Activated CD4-positive, CD25-positive, alpha-beta regulatory T cell (primary cell): ENCODE measurements around the gene HNRNPF.
"Not testable (repeated sequence)": the region's sequence is repeated elsewhere in the genome, so short reads cannot be mapped to it uniquely, and the experiment has no call there.

ENCODE experiments used
- DNase-seq, 4 experiments: peaks; one replicate each; lab custom pipeline; 2025; lab: John Stamatoyannopoulos, UW

HNRNPF gene

GRCh38 chr10:43408710-43409384 is at the start of gene HNRNPF:
Gene HNRNPF (minus strand): TSS chr10:43409186. CDS start chr10:43387884, 21,302 bp downstream.
- peak; percentile 84 to 90 (median 88) for DNase-seq

GRCh38 chr10:43458227-43458626 is 49.2 kb upstream of the HNRNPF start:
- DNase-seq: no peak

- DNase-seq: not testable (repeated sequence)
These were observed 47.6 kb upstream of the HNRNPF start for GRCh38 chr10:43456561-43456960.

- DNase-seq: not testable (repeated sequence)
These were observed 45.0 kb upstream of the HNRNPF start for GRCh38 chr10:43454025-43454424.

- no peak for DNase-seq
These were observed 44.4 kb upstream of the HNRNPF start for GRCh38 chr10:43453266-43453831.

GRCh38 chr10:43452356-43452914 is 43.4 kb upstream of the HNRNPF start:
- no peak for DNase-seq

GRCh38 chr10:43448742-43449141 is 39.8 kb upstream of the HNRNPF start:
- no peak for DNase-seq

- not testable (repeated sequence) for DNase-seq
These were observed 37.4 kb upstream of the HNRNPF start for GRCh38 chr10:43446219-43447017.

GRCh38 chr10:43444897-43445466 is 36.0 kb upstream of the HNRNPF start:
- DNase-seq: no peak

- DNase-seq: no peak
These were observed 35.3 kb upstream of the HNRNPF start for GRCh38 chr10:43444323-43444722.

- DNase-seq: no peak
These were observed 31.6 kb upstream of the HNRNPF start for GRCh38 chr10:43440463-43441134.

GRCh38 chr10:43437141-43437870 is 28.3 kb upstream of the HNRNPF start:
- DNase-seq: no peak

GRCh38 chr10:43436291-43437140 is 27.5 kb upstream of the HNRNPF start, which contains the start of gene ZNF487:
Gene ZNF487 (plus strand): TSS chr10:43437111. CDS start chr10:43475814, 38,703 bp downstream.
- peak; percentile 64 to 76 (median 72) for DNase-seq

GRCh38 chr10:43430926-43431663 is 22.1 kb upstream of the HNRNPF start:
- no peak for DNase-seq

GRCh38 chr10:43427166-43427825 is 18.3 kb upstream of the HNRNPF start:
- no peak for DNase-seq

- DNase-seq: not testable (repeated sequence)
These were observed 17.5 kb upstream of the HNRNPF start for GRCh38 chr10:43426476-43426875.

- no peak for DNase-seq
These were observed 15.4 kb upstream of the HNRNPF start for GRCh38 chr10:43424416-43424815.

- not testable (repeated sequence) for DNase-seq
These were observed 13.0 kb upstream of the HNRNPF start for GRCh38 chr10:43421944-43422343.

GRCh38 chr10:43421519-43421918 is 12.5 kb upstream of the HNRNPF start:
- DNase-seq: no peak
